Left ventricle myocardium superior (tissue), 1 donor: ENCODE results near the gene ELANE. TPM values are rescaled to one million over a fixed set of nuclear protein-coding genes. Genes with fewer than 3 reads are reported as not detected.
"Not testable (repeated sequence)": the region's sequence is repeated elsewhere in the genome, so short reads cannot be mapped to it uniquely, and the experiment has no call there.

Experiments used
- ATAC-seq: fragments of 200-7000 bp; cut with Tn5 transposase; one replicate; pipeline ENCODE4 v1.9.1; 2020; ENCODE audit warnings: mild to moderate bottlenecking, moderate library complexity
- DNase-seq: peaks from one replicate; pipeline ENCODE4 v3.0.0-alpha.2; 2020
- intact Hi-C: fragments of 100-400 bp; cut with micrococcal nuclease; formaldehyde crosslinking; loops from one replicate; pipeline ENCODE4 v1.11.0; 2022
- total RNA-seq: library from RNA; stranded (reverse); fragmentation: NEBNext Ultra II Directional; extraction: Animal tissue kit (Norgen Biotek cat#: 25700); gene quantifications from one replicate; pipeline ENCODE4 v1.2.1, GENCODE V29; 2021
- donor health status: DM: no; HTN: yes; CAD: no; lungs with severe emphysema.

ELANE gene
- total RNA-seq, 1 donor from 2014 or later = 1.5 TPM

GRCh38 chr19:873084-873483 lies 21.0 kb downstream of the ELANE start:
- DNase-seq (peak; percentile 62), ATAC-seq (peak; percentile 11)
- intact Hi-C loops = no loop called here

GRCh38 chr19:873561-874041 lies 21.5 kb downstream of the ELANE start:
- intact Hi-C loops = no loop called here
- DNase-seq (no peak), ATAC-seq (no peak)

GRCh38 chr19:875265-875879 lies 23.3 kb downstream of the ELANE start:
- ATAC-seq (no peak), DNase-seq (no peak)
- intact Hi-C loops = no loop called here

- intact Hi-C loops = no loop called here
- DNase-seq (no peak), ATAC-seq (no peak)
Observed at GRCh38 chr19:876089-876488, 24.0 kb downstream of the ELANE start.

- no peak for ATAC-seq
- intact Hi-C loops = no loop called here
- no peak for DNase-seq
Observed at GRCh38 chr19:876780-877314, 24.7 kb downstream of the ELANE start.

- intact Hi-C loops, ATAC-seq, DNase-seq: not testable (repeated sequence)
Observed at GRCh38 chr19:877992-878660, 26.0 kb downstream of the ELANE start.

GRCh38 chr19:878751-879561 lies 26.9 kb downstream of the ELANE start:
- DNase-seq, intact Hi-C loops, ATAC-seq: not testable (repeated sequence)

GRCh38 chr19:879711-880438 lies 27.8 kb downstream of the ELANE start:
- intact Hi-C loops = no loop called here
- ATAC-seq (no peak), DNase-seq (no peak)

GRCh38 chr19:881385-882071 lies 29.4 kb downstream of the ELANE start:
- intact Hi-C loops = no loop called here
- DNase-seq (no peak), ATAC-seq (no peak)

GRCh38 chr19:882871-883497 lies 30.9 kb downstream of the ELANE start:
- DNase-seq = no peak
- ATAC-seq = no peak
- intact Hi-C loops = no loop called here

GRCh38 chr19:883661-884211 lies 31.6 kb downstream of the ELANE start:
- ATAC-seq (no peak), DNase-seq (no peak)
- intact Hi-C loops = no loop called here

- DNase-seq = no peak
- intact Hi-C loops = no loop called here
- ATAC-seq = no peak
Observed at GRCh38 chr19:884420-885211, 32.5 kb downstream of the ELANE start.

GRCh38 chr19:885536-886224 lies 33.6 kb downstream of the ELANE start:
- ATAC-seq (no peak), DNase-seq (no peak)
- intact Hi-C loops = no loop called here

GRCh38 chr19:887072-887471 lies 35.0 kb downstream of the ELANE start:
- peak; percentile 20 for DNase-seq
- intact Hi-C loops = no loop called here
- no peak for ATAC-seq

GRCh38 chr19:887599-887998 lies 35.5 kb downstream of the ELANE start:
- DNase-seq (no peak), ATAC-seq (no peak)
- intact Hi-C loops = no loop called here

GRCh38 chr19:888581-889385 lies 36.7 kb downstream of the ELANE start:
- DNase-seq = peak; percentile 16
- ATAC-seq = no peak
- intact Hi-C loops = no loop called here
